Right lobe of liver (tissue), 6 donors: ENCODE measurements around the gene NPR3. TPM values are rescaled to one million over a fixed set of nuclear protein-coding genes. Genes with fewer than 3 reads are reported as not detected.

ENCODE experiments used
- ATAC-seq, 4 donors: fragments of 200-7000 bp; cut with Tn5 transposase; one replicate each; pipeline ENCODE4 v1.9.1; 2020; ENCODE audit warnings: mild to moderate bottlenecking in 4 of 4, moderate library complexity in 4 of 4
- DNase-seq, 3 donors: peaks; one replicate each; pipeline ENCODE4 v3.0.0-alpha.2; 2020
- H3K27ac ChIP-seq, 3 donors: fragments of 200-600 bp; one replicate each; pipeline ENCODE4 v1.8.0; 2022
- H3K27me3 ChIP-seq, 2 donors: fragments of 200-600 bp; one replicate each; pipeline ENCODE4 v1.8.0; 2022
- H3K36me3 ChIP-seq, 4 donors: fragments of 200-600 bp; sonication (generic) in 1 of 4; one replicate each; pipeline versions ENCODE4 v1.5.1 to v1.8.0; 2017 to 2022; ENCODE audit warnings: control low read depth in 1 of 4
- H3K4me1 ChIP-seq, 4 donors: fragments of 200-600 bp; sonication (generic) in 1 of 4; one replicate each; pipeline versions ENCODE4 v1.5.1 to v1.8.0; 2017 to 2022; ENCODE audit warnings: control low read depth in 1 of 4
- H3K4me3 ChIP-seq, 3 donors: fragments of 200-600 bp; one replicate each; pipeline ENCODE4 v1.8.0; 2022
- H3K9me3 ChIP-seq, 4 donors: fragments of 200-600 bp; sonication (generic) in 1 of 4; one replicate each; pipeline versions ENCODE4 v1.5.1 to v1.8.0; 2017 to 2022; ENCODE audit warnings: control low read depth in 1 of 4
- POLR2A ChIP-seq: fragments of 450-650 bp; IDR thresholded peaks from one replicate; pipeline ENCODE4 v1.6.1; 2017; ENCODE audit warnings: antibody characterized with exemption, mild to moderate bottlenecking
- WGBS: methylation state at CpG from one replicate; pipeline ENCODE4 v1.1.6; 2018; ENCODE audit warnings: low coverage, low lambda C conversion rate; ENCODE audit not compliant: insufficient coverage; ENCODE audit errors: missing lambda C conversion rate; 5-methylcytosine and 5-hydroxymethylcytosine counted together
- intact Hi-C, 2 donors: fragments of 100-400 bp; cut with DNase I; formaldehyde crosslinking; loops; one replicate each; pipeline versions ENCODE4 v1.11.2 to v1.14.1; 2022
- total RNA-seq, 6 experiments: library from RNA; depleted of rRNA in 2 of 6; stranded (reverse); fragments of >200 nt in 2 of 6; fragmentation: NEBNext Ultra II Directional in 3 of 6; extraction: Animal tissue kit (Norgen Biotek cat#: 25700) in 3 of 6; gene quantifications; one replicate each; pipeline versions ENCODE4 v1.1.0 to v1.2.4, GENCODE V29; 2016 to 2023
- TF ChIP-seq, protein P1 (sequence below), 4 donors: fragments of 200-600 bp in 3 of 4; fragments of 450-650 bp in 1 of 4; IDR thresholded peaks; one replicate each; pipeline versions ENCODE4 v1.5.1 to v1.8.0; 2016 to 2022; ENCODE audit warnings: antibody characterized with exemption in 4 of 4, mild to moderate bottlenecking in 2 of 4
- donor health status: DM: no; HTN: yes; CAD: no.
- donor health status: DM: no; HTN: no; CAD: no.
- donor health status: DM: no; HTN: no; CAD: no.
- donor health status: DM: no; HTN: yes; CAD: no.
- donor health status: DM: no; HTN: yes; CAD: no.

NPR3 gene
- total RNA-seq, 6 experiments from 2014 or later = 0.98 to 3.2 (median 2.4) TPM

DNA sequence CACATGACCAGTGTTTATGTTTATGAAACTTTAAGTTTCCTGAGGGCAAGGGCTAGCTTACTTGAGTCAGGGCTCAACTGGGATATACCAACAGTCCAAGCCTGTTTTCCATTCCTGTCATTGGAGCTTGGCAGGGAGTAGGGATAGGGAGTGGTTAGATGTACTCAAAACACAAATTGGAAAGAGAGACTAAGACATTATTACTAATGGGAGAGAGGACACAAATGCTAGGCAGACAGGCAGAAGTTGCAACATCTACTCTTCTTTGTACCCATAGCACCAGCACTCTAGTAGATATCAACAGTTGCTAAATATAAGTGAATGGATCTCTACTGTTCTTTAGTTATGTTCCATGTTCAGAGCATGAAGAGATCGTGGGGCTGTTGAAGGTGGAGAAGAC is 62.8 kb downstream of the NPR3 start:
- Histone ChIP-seq H3K27ac (no peak overlapping the region), H3K27me3 (no peaks in the 10 kb centered on the region), H3K4me3 (no peak overlapping the region), H3K4me1 (no peaks in the 10 kb centered on the region), H3K9me3 (no peaks in the 10 kb centered on the region), H3K36me3 (no peaks in the 10 kb centered on the region)
- TF ChIP-seq POLR2A = no peak
- TF ChIP-seq, protein P1, sequence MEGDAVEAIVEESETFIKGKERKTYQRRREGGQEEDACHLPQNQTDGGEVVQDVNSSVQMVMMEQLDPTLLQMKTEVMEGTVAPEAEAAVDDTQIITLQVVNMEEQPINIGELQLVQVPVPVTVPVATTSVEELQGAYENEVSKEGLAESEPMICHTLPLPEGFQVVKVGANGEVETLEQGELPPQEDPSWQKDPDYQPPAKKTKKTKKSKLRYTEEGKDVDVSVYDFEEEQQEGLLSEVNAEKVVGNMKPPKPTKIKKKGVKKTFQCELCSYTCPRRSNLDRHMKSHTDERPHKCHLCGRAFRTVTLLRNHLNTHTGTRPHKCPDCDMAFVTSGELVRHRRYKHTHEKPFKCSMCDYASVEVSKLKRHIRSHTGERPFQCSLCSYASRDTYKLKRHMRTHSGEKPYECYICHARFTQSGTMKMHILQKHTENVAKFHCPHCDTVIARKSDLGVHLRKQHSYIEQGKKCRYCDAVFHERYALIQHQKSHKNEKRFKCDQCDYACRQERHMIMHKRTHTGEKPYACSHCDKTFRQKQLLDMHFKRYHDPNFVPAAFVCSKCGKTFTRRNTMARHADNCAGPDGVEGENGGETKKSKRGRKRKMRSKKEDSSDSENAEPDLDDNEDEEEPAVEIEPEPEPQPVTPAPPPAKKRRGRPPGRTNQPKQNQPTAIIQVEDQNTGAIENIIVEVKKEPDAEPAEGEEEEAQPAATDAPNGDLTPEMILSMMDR (IDR thresholded peaks at IDR 0.05) = no peak
- WGBS = 80% methylated on average over 1 of the region's 1 CpG
- DNase-seq (no peak), ATAC-seq (no peak)
- intact Hi-C loops = no loop called here

DNA sequence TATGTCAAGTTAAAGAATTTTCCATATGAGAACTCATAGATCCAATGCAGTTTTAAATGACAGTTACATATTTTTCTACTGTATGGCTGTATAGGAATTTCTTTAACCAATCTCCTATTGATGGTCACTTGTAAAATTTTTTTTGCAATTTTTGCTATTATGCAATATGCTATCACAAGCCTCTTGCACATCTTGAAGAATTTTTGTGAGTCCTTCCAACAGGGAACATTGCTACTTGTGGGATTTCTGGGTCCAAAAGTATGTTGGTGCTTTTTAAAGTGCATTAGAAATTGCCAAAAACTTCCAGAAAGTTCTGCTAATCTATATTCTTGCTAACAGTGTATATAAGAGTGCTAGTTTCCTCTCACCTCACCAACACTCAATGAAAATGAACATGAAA is 65.1 kb downstream of the NPR3 start:
- no peaks in the 10 kb centered on the region for H3K9me3 ChIP-seq
- intact Hi-C loops = no loop called here

GRCh38 chr5:32777222-32777621 is 66.1 kb downstream of the NPR3 start:
- DNase-seq (no peak), ATAC-seq (no peak)
- H3K4me3 ChIP-seq = no peak overlapping the region
- H3K27me3 ChIP-seq = no peaks in the 10 kb centered on the region
- WGBS = 64% methylated on average over 1 of the region's 2 CpGs
- intact Hi-C loops = no loop called here
- H3K27ac ChIP-seq = no peak overlapping the region
- no peaks in the 10 kb centered on the region for H3K9me3 ChIP-seq
- no peak for TF ChIP-seq POLR2A
- TF ChIP-seq, protein P1 (IDR thresholded peaks at IDR 0.05) = no peak
- no peaks in the 10 kb centered on the region for H3K4me1 ChIP-seq
- no peaks in the 10 kb centered on the region for H3K36me3 ChIP-seq

More for the DNA sequence above, 65.1 kb downstream of the NPR3 start:
- DNase-seq (no peak), ATAC-seq (no peak)
- H3K4me1 ChIP-seq = no peaks in the 10 kb centered on the region
- no peaks in the 10 kb centered on the region for H3K27me3 ChIP-seq
- H3K4me3 ChIP-seq = no peak overlapping the region
- TF ChIP-seq, protein P1 (IDR thresholded peaks at IDR 0.05) = no peak
- TF ChIP-seq POLR2A = no peak
- no peak overlapping the region for H3K27ac ChIP-seq
- no peaks in the 10 kb centered on the region for H3K36me3 ChIP-seq

DNA sequence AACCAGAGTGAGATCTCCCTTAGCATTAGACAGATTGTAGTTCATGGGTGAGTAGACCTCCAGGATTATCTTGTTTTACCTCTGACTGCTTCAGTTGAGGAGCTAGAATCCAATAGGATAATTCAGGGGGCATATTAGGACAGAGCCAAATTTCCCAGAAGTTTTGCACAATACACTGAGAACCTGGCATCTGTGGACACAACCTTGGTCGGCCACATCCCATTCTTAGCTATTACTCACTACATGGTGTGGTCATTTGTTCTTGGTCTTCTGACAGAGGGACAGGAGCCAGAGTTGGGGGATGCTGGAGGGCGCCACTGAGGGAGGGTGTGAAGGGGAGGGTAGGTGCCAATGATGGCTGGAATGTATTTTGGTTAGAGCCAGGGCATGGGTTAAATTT is 66.6 kb downstream of the NPR3 start:
- no peaks in the 10 kb centered on the region for H3K4me1 ChIP-seq
- H3K9me3 ChIP-seq = no peaks in the 10 kb centered on the region
- no peak overlapping the region for H3K4me3 ChIP-seq
- H3K36me3 ChIP-seq = no peaks in the 10 kb centered on the region
- intact Hi-C loops = no loop called here
- ATAC-seq (peak in 1 of 4 donors; percentile 31), DNase-seq (no peak)
- TF ChIP-seq, protein P1 (IDR thresholded peaks at IDR 0.05) = no peak
- TF ChIP-seq POLR2A = no peak
- no peaks in the 10 kb centered on the region for H3K27me3 ChIP-seq
- no peak overlapping the region for H3K27ac ChIP-seq
- WGBS = 74% methylated on average over 2 of the region's 2 CpGs

GRCh38 chr5:32778403-32778802 is 67.3 kb downstream of the NPR3 start:
- WGBS = 100% methylated on average over 1 of the region's 2 CpGs
- Histone ChIP-seq H3K4me3 (no peak overlapping the region), H3K4me1 (no peaks in the 10 kb centered on the region), H3K27me3 (no peaks in the 10 kb centered on the region), H3K36me3 (no peaks in the 10 kb centered on the region), H3K9me3 (no peaks in the 10 kb centered on the region), H3K27ac (no peak overlapping the region)
- intact Hi-C loops = no loop called here
- ATAC-seq = peak in 2 of 4 donors; percentile 47 to 50
- no peak for DNase-seq
- TF ChIP-seq POLR2A = no peak
- TF ChIP-seq, protein P1 (IDR thresholded peaks at IDR 0.05) = no peak
